Measurements from ENCODE around the gene BBIP1. TPM values are rescaled to one million over a fixed set of nuclear protein-coding genes. Genes with fewer than 3 reads are reported as not detected.
"Not testable (repeated sequence)": the region's sequence is repeated elsewhere in the genome, so short reads cannot be mapped to it uniquely, and the experiment has no call there.

The BBIP1 gene
- total RNA-seq, 1 donor, result 32.2 TPM

- peak overlapping the region; percentile 36 for H2AFZ ChIP-seq (ENCODE audit: low read length)
- peak; percentile 94 for DNase-seq (ENCODE audit: insufficient read length, low spot score, missing footprints)
- no peaks in the 10 kb centered on the region for H3K36me3 ChIP-seq (ENCODE audit: insufficient read depth, low read length)
- no peaks in the 10 kb centered on the region for H3K27me3 ChIP-seq (ENCODE audit: insufficient read depth, low read length)
- H3K27ac ChIP-seq (ENCODE audit: low read depth, low read length), result peak overlapping the region; percentile 99
- no peak for TF ChIP-seq CTCF (IDR thresholded peaks at IDR 0.05; ENCODE audit: extremely low read depth, low read depth, low read length)
- H4K20me1 ChIP-seq (ENCODE audit: insufficient read depth, low read length), result peaks cover 24% of the 10 kb centered on the region
- peak overlapping the region; percentile 92 for H3K4me2 ChIP-seq (ENCODE audit: insufficient read depth, low read length)
- no peaks in the 10 kb centered on the region for H3K9me3 ChIP-seq (ENCODE audit: low read depth, low read length)
- H3K4me1 ChIP-seq (ENCODE audit: insufficient read depth, low read length), result peaks cover 40% of the 10 kb centered on the region
- H3K79me2 ChIP-seq (ENCODE audit: insufficient read depth, low read length), result peaks cover 33% of the 10 kb centered on the region
- peak overlapping the region; percentile 88 for H3K4me3 ChIP-seq (ENCODE audit: insufficient read depth, low read length)
These were observed 724 bp downstream of the BBIP1 start for GRCh38 chr10:110918269-110918642.

GRCh38 chr10:110916554-110917346, 2.2 kb downstream of the BBIP1 start:
- peaks cover 47% of the 10 kb centered on the region for H3K4me1 ChIP-seq (ENCODE audit: insufficient read depth, low read length)
- peak overlapping the region; percentile 99 for H3K27ac ChIP-seq (ENCODE audit: low read depth, low read length)
- H3K27me3 ChIP-seq (ENCODE audit: insufficient read depth, low read length), result no peaks in the 10 kb centered on the region
- peak; percentile 78 for DNase-seq (ENCODE audit: insufficient read length, low spot score, missing footprints)
- no peaks in the 10 kb centered on the region for H3K36me3 ChIP-seq (ENCODE audit: insufficient read depth, low read length)
- TF ChIP-seq CTCF (IDR thresholded peaks at IDR 0.05; ENCODE audit: extremely low read depth, low read depth, low read length), result no peak
- H3K9me3 ChIP-seq (ENCODE audit: low read depth, low read length), result no peaks in the 10 kb centered on the region
- peaks cover 18% of the 10 kb centered on the region for H3K79me2 ChIP-seq (ENCODE audit: insufficient read depth, low read length)
- H3K4me2 ChIP-seq (ENCODE audit: insufficient read depth, low read length), result peak overlapping the region; percentile 92
- peaks cover 16% of the 10 kb centered on the region for H4K20me1 ChIP-seq (ENCODE audit: insufficient read depth, low read length)
- H2AFZ ChIP-seq (ENCODE audit: low read length), result no peak overlapping the region
- H3K4me3 ChIP-seq (ENCODE audit: insufficient read depth, low read length), result peak overlapping the region; percentile 23

- not testable (repeated sequence) for H4K20me1 ChIP-seq (ENCODE audit: insufficient read depth, low read length); H3K4me2 ChIP-seq (ENCODE audit: insufficient read depth, low read length); H3K36me3 ChIP-seq (ENCODE audit: insufficient read depth, low read length); H2AFZ ChIP-seq (ENCODE audit: low read length); H3K79me2 ChIP-seq (ENCODE audit: insufficient read depth, low read length); H3K9me3 ChIP-seq (ENCODE audit: low read depth, low read length); H3K4me3 ChIP-seq (ENCODE audit: insufficient read depth, low read length); H3K27me3 ChIP-seq (ENCODE audit: insufficient read depth, low read length); DNase-seq (ENCODE audit: insufficient read length, low spot score, missing footprints)
- H3K4me1 ChIP-seq (ENCODE audit: insufficient read depth, low read length), result peaks cover 43% of the 10 kb centered on the region
- peak overlapping the region; percentile 99 for H3K27ac ChIP-seq (ENCODE audit: low read depth, low read length)
These were observed 3.4 kb downstream of the BBIP1 start for GRCh38 chr10:110915600-110915999.

- Histone ChIP-seq H3K27me3 (ENCODE audit: insufficient read depth, low read length) (no peaks in the 10 kb centered on the region), H2AFZ (ENCODE audit: low read length) (no peak overlapping the region), H3K4me3 (ENCODE audit: insufficient read depth, low read length) (no peak overlapping the region), H3K27ac (ENCODE audit: low read depth, low read length) (no peak overlapping the region), H3K36me3 (ENCODE audit: insufficient read depth, low read length) (no peaks in the 10 kb centered on the region), H3K79me2 (ENCODE audit: insufficient read depth, low read length) (peaks cover 2% of the 10 kb centered on the region), H3K4me2 (ENCODE audit: insufficient read depth, low read length) (no peak overlapping the region), H4K20me1 (ENCODE audit: insufficient read depth, low read length) (peaks cover under 1% of the 10 kb centered on the region), H3K9me3 (ENCODE audit: low read depth, low read length) (no peaks in the 10 kb centered on the region), H3K4me1 (ENCODE audit: insufficient read depth, low read length) (peaks cover 43% of the 10 kb centered on the region)
- no peak for DNase-seq (ENCODE audit: insufficient read length, low spot score, missing footprints)
- no peak for TF ChIP-seq CTCF (IDR thresholded peaks at IDR 0.05; ENCODE audit: extremely low read depth, low read depth, low read length)
These were observed 3.9 kb downstream of the BBIP1 start for GRCh38 chr10:110915035-110915434.

Measured in osteoblast (primary cell).